ENCODE data around the gene ACSF2. TPM values are rescaled to one million over a fixed set of nuclear protein-coding genes. Genes with fewer than 3 reads are reported as not detected.

The ACSF2 gene
- total RNA-seq = 14.4 and 37.2 TPM in 2 replicates

DNA sequence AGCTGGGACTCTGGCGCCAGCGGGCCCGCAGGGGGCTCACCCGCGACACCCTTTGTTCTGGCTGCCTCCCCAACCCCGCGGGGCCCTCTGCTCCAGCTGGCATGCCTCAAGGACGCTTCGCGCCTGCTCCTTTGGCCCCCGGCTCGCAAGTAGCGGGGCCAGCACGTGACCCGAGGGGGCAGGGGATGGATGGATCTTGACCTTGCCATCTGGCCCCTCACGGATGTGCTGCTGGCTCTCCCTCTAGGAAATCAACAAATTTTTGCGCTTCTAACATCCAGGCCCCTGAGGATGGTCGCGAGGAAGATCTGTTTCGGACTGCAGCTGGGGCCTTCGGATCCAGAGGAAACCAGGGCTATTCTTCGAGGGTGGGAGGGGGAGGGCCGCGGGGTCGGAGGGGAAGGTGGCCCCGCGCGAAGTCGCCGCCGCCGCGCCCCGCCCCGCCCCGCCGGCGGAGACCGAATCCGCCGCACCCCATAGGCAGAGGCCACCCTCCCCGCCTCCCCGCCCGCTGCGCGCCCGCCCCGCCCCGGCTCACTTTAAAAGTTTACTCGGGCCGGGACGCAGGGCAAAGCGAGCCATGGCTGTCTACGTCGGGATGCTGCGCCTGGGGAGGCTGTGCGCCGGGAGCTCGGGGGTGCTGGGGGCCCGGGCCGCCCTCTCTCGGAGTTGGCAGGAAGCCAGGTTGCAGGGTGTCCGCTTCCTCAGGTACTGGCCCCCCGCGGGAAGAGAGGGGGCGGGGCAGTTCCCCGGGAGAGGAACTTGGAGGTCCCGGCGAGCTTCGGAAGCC lies at the start of gene ACSF2:
TSS of gene ACSF2 (plus strand) at position 537 of the 790 bp plus-strand sequence. CDS start at position 581, 44 bp downstream.

GRCh38 chr17:50397111-50397918 lies 28.7 kb upstream of the ACSF2 start, which contains the start of gene LRRC59:
LRRC59 (minus strand) TSS chr17:50397523; CDS start chr17:50397317, 206 bp downstream.

DNA sequence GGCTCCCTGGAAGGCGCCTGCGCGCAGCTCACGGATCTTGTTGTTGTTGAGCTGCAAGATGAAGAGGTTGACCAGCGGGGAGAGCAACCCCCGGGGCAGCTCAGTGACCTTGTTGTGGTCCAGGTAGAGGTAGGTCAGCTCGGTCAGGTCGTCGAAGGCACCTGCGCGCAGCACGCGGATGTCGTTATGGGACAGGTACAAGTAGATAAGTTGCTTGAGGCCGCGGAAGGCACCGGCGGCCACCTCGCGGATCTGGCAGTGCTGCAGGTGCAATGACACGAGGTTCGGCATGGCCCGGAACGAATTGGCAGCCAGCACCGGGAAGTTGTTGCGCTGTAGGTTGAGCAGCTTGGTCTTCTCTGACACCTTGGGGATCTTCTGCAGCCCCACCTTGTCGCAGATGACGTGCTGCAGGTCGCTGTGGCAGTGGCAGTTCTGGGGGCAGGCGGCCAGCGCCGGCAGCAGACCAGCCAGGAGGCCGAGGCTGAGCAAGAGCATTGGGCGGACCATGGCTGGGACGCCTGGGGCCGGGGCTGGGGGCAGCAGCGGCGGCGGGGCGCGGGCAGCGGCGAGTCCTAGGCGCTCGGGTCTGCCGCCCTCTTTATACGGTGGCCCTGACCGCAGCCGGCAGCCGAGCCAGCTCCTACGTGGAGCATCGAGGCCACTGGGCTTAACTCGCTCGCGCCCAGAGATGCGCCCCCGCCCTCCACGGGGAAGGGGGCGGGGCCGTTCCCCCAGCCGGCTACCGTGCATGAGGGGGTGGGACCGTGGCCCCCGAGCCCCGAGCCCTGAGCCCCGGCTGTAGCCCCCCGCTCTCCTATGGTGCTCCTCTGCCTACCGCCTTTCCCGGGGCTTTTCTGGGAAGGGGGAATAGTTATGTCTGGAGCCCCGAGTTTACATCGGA lies 42.5 kb downstream of the ACSF2 start, which contains the start of gene CHAD:
TSS of gene CHAD (minus strand) at position 577 of the 904 bp plus-strand sequence. CDS start at position 510, 67 bp downstream.

GRCh38 chr17:50478391-50479381 lies 52.7 kb downstream of the ACSF2 start, which contains the start of gene RSAD1:
RSAD1 (plus strand) TSS chr17:50478860; CDS start chr17:50478885, 25 bp downstream.

GRCh38 chr17:50507871-50508572 lies 82.0 kb downstream of the ACSF2 start, which contains the start of gene MYCBPAP:
MYCBPAP (plus strand) TSS chr17:50508439; CDS start chr17:50508675, 236 bp downstream.

Other genes with a start within 250 kb of the ACSF2 start
- 11.3 and 73.1 TPM in 2 replicates for gene COL1A1, start 224.6 kb upstream of the ACSF2 start, total RNA-seq
- 0.34 and 1.8 TPM in 2 replicates for gene TMEM92, start 151.8 kb upstream of the ACSF2 start, total RNA-seq
- gene XYLT2, start 80.1 kb upstream of the ACSF2 start, total RNA-seq = 27.0 and 48.4 TPM in 2 replicates
- gene MRPL27, start 53.0 kb upstream of the ACSF2 start, total RNA-seq = 36.1 and 78.3 TPM in 2 replicates
- gene EME1, start 53.0 kb upstream of the ACSF2 start, total RNA-seq = 0.14 and 0.68 TPM in 2 replicates
- 210 and 309 TPM in 2 replicates for gene LRRC59, start 28.7 kb upstream of the ACSF2 start, total RNA-seq
- not detected in 2 replicates for gene CHAD, start 42.7 kb downstream of the ACSF2 start, total RNA-seq
- gene RSAD1, start 52.6 kb downstream of the ACSF2 start, total RNA-seq = 12.1 and 21.2 TPM in 2 replicates
- gene MYCBPAP, start 82.2 kb downstream of the ACSF2 start, total RNA-seq = under 0.01 and 0.28 TPM in 2 replicates
- 4.1 and 20.9 TPM in 2 replicates for gene EPN3, start 106.5 kb downstream of the ACSF2 start, total RNA-seq
- 18.5 and 27.8 TPM in 2 replicates for gene SPATA20, start 121.0 kb downstream of the ACSF2 start, total RNA-seq
- not detected in 2 replicates for gene CACNA1G, start 134.5 kb downstream of the ACSF2 start, total RNA-seq
- 18.1 and 27.3 TPM in 2 replicates for gene ABCC3, start 208.7 kb downstream of the ACSF2 start, total RNA-seq